HK-2 (cell line): ENCODE data around the gene WDR70.

Source experiments
- DNase-seq: peaks from one replicate; pipeline ENCODE4 v3.0.0-alpha.2; 2018; ENCODE audit not compliant: unreplicated experiment

WDR70 gene

DNA sequence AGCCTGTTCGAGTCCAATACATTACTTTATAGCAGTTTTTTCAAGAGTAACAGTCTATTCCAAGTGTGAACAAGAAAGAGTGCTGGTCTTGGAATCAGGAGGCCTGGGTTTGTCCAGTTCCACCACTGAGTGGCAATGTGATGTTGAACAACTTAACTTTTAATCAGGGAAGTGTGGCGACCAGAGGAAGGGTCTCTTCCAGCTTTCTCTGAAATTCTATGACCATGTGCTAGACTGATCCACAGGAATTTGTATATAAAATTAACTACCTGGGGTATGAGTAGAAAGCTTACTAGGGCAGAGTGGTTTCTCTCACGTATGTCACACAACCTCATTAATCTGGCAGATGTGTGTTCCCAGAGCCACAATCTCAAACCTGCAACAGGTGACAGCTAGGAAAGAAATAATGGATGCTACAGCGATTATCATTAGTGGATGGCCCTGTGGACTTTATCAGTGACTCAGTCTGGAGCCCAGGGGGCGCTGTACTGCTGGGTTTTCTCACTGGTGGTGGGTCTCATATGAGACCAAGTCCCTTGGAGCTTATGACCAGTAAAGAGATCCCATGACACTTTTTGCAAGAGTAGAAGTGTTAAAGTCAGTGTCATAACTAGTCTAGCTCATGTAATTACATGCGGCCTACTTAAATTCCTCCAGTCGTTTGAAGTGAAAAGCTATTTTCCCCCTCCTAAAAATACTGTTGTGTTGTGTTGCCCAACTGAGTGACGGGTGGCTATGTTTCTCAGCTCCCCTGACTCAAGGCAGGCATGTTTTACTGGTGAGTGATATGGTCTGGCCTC, 344.2 kb downstream of the WDR70 start:
- DNase-seq, result peak; percentile 79

DNA sequence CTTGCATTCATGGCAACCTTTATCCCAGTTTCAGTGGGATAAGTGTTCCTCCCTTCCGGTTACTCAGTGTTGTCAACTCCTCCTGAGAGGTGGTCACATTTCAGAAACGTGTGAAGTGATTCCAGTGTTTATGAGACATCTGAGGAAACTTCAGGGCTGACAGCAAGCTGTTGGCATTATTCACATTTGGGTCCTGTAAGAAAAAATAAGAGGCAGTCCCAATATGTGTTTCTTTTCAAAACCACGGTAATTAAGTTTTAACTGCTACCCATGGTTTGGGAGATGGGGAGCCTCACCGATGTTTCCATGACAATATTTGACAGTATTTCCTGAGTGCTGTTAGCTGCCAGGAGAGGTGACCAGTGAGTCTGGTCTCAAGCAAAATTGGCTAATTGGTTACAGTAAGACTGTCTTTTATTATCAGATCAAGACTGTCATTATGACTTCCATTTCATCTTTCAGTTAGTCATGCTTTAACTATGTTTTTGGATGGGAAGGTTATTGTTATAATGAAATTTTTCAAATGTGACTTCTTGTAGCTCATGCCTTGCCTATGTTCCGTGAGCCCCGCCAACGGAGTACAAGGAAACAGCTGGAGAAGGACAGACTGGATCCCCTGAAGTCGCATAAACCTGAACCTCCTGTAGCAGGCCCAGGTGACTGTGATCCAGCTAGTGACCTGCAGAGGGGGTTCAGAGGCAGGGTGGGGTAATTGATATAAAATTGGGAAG, 345.4 kb downstream of the WDR70 start:
- no peak for DNase-seq

- no peak for DNase-seq
Measured at GRCh38 chr5:37725185-37725584, 346.1 kb downstream of the WDR70 start.

DNA sequence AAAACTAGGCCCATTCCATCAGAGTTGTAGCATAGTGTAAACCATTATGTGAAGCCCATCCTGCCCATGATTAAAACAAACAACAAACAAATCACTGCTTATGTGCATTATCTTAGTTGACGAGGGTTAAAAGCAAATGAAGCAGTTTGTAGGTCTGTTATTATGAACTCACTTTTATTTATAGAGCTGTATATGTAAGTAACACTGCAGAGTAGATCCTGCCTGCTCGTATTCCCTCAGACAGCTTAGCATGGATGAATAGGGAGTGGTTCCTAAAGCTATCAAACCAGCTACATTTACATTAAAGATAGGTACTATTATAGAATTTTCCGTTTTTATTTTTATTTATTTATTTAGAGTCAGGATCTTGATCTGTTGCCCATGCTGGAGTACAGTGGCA, 348.1 kb downstream of the WDR70 start:
- DNase-seq, result no peak

- DNase-seq, result no peak
Measured at GRCh38 chr5:37730896-37731455, 351.9 kb downstream of the WDR70 start.

DNA sequence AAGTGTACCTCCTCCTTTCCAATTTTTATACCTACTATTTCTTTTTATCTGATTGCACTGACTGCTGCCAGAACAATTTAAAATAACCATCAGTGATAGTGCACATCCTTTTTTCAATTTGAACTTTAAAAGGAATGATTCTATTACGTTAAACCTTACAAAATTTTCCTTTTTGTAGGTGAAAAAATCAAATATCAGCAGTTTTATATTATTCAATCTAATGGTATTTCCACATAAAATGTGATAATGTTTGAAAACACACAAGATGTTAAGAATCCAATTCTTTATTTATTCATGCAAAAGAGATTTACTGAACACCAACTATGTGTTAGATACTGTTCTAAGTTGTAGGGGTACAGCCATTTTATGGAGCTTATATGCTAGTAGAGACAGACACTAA, 355.0 kb downstream of the WDR70 start:
- DNase-seq, result no peak

DNA sequence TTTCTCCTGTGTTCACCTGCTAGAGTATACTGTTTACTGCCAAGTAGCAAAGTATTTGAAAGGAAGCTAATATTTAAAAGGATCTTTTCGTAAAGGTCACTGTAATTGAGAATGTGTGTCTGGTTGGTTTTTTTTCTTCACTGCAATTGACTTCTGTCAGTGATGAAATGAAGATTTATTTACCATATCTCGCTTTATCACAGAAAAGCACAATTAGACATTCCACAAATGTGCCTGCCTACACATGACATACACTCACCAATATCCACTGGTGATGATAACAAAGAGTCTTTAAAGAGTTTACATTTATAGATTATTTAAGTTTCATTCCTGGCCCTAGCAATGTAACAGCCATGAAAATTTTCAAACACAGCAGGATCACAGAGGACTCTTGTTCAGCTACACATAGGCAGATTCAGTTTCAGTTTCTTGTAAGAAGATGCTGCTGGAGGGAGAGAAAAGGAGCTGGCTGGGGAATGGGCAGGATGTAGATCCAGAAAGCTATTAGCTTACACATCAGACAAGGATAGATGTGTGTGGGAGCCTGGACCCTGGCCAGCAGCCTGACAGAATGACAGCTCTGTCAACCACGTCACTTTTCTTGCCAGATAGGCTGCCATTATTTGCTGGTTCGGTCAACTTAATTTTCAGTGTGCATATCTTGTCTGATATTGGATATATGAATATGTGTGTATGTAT, 356.7 kb downstream of the WDR70 start:
- DNase-seq, result peak; percentile 30

DNA sequence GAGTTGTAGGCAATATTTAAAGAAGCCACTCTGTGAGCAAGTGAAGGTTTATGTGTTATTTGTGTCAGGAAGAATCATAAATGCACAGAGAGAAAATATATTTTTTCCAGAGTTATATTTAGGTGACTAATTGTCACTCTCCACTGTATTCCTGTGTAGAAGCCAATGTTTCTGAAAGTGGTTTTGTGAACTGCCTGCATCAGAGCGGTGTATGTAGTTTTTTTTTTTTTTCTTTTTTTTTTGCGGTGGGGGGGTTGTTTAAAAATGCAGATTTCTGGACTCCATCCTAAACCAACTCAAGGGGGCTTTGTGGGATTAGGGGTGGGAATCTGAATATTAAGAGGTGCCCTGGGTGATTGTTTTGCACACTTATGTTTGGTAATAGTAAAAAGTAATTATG, 357.3 kb downstream of the WDR70 start:
- no peak for DNase-seq

DNA sequence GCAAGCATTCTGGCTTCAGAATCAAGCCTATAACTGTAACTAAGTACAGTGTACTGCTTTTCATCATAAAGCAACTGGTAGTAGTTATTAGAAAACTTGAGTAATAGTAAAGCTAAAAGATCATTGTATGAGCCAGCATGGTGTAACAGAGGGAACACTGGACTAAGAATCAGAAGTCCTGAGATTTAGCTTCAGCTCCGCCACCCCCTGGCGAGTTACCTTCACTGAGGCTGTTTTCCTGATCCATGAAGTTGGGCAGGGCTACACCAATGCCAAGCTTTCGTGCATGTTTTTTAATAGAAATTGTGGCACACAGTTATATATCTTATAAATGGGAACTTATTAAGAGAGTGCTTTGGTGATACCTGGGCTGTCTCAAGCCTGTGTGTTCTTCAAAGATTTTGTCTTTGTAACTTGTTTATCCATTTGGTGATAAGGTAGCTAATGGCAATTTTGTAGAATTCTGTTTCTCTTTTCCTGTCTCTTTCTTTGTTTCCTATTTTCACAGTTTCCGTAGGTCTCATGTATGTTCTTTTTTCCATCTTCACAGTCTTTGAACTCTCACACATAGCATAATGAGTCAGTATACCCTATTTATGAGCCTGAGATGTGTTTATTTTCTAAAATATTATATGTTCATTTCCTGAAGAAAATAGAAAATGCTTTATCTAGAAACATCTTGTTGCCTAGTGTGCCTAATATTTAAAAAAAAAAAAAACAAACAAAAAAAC, 358.4 kb downstream of the WDR70 start:
- DNase-seq, result no peak

DNA sequence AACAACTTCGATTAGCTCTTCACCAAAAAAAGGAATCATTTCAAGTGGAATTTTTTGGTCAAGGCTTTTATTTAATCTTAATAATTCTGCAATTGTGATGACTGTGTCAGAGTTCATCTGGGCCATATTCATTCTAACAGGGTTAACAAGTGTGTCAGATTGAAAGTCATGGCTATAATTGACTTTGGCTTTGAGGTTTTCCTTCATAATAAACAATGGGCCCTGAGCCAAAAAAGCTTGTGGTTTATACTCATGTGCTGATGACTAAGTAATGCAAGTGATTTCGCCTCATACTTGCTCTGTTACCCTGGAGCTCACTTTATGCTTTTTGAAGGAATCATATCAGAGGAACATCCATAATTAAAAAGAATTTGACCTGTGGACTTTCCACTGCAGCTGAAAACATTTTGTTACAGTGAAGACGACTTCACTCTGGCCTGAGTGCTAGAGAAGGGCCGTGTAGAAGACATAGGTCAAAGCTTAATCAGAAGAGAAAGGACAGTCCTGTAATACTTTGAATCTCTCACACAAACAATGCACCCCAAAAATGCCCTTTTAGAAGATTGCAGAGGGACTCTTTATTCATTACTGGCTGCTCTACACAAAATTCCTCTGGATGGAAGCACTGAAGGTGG, 359.1 kb downstream of the WDR70 start:
- DNase-seq, result no peak

GRCh38 chr5:37738865-37739488, 359.9 kb downstream of the WDR70 start:
- DNase-seq, result no peak

GRCh38 chr5:37739817-37740261, 360.7 kb downstream of the WDR70 start:
- DNase-seq, result no peak

GRCh38 chr5:37740331-37741066, 361.4 kb downstream of the WDR70 start:
- no peak for DNase-seq

- DNase-seq, result no peak
Measured at GRCh38 chr5:37742111-37742510, 363.0 kb downstream of the WDR70 start.

DNA sequence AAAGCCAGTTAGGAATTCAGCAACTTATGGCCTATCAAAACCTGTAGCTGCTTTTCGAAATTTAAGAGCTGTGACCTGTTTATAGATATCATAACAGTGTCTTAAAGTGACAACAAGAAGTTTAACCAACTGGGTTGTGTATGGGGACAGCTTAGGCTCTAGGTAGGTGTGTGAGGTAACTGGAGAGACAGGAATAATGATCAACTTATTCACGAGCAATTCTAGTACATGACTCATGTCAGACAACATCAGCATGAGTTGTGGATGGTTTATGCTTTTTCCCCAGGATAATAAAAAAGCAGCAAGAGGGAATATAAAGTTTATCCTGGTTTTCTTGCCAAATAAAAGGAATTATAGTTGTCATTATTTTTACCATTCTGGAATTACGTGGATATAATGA, 372.1 kb downstream of the WDR70 start:
- no peak for DNase-seq

GRCh38 chr5:37754976-37755375, 375.9 kb downstream of the WDR70 start:
- no peak for DNase-seq

DNA sequence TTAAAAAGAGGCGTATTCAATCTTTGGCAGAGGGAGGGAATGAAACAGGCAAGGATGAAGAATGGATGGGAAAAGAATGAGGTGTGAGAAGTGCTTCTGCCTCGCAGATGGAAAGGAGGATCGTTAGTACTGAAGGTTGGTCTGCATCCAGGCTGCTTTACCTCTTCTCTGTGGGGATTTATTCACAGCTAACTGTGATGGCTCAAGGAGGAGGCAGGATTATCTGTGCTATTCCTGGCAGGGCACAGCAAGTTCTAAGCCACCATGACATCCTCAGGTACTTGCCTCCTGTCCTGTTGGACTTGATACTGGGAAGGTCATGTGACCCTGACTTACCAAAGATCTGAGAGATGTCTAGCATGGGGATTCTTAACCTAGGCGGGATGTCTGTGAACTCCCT, 376.5 kb downstream of the WDR70 start:
- no peak for DNase-seq

DNA sequence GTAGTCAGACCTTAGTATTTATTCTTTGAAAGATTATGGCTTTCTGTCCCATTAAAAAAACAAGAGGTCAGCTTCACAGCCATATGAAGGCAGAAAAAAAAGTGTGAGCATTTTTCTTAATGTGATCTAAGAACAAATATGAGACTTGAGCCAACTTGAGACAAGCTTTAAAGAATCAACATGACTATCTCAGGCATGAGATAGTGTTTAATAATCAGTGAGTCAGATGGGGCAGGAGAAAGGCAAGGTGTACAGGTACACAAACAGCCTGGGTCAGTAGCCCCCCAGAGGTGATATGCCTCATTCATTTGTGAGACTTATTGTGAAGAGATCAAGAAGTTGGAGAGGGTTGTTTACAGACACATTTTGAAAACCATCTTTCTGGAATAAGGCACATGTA, 377.1 kb downstream of the WDR70 start:
- DNase-seq, result no peak

GRCh38 chr5:37757980-37758582, 379.0 kb downstream of the WDR70 start:
- DNase-seq, result no peak

DNA sequence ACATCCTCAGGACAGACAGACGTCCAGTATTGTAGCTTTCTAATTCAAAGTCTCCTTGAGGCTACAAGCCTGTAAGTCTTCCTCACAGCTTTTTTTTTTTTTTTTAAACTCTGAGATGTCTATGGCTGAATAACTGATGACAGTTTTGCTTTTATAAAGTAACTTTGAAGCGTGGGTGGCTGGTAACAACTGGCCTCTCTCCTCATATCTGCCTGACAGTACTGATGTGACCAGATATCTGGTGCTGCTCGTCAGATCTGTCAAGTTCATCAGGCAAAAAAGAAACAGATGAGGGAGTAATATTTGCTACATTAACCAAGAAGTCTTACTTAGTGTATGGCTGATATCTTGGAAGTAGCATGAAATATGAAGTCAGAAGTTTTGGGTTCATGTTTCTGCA, 388.1 kb downstream of the WDR70 start:
- no peak for DNase-seq
